Psoas muscle (tissue), 8 donors: ENCODE results near the gene KRT14. TPM values are rescaled to one million over a fixed set of nuclear protein-coding genes. Genes with fewer than 3 reads are reported as not detected.
"Not testable (repeated sequence)": the region's sequence is repeated elsewhere in the genome, so short reads cannot be mapped to it uniquely, and the experiment has no call there.

Experiments
- ATAC-seq, 4 donors: fragments of 200-7000 bp; cut with Tn5 transposase; one replicate each; pipeline ENCODE4 v1.9.1; 2020; ENCODE audit warnings: moderate library complexity in 3 of 4, mild to moderate bottlenecking in 2 of 4
- DNase-seq, 2 donors: peaks; one replicate each; pipeline ENCODE4 v3.0.0-alpha.2; 2020
- H3K27ac ChIP-seq: fragments of 200-600 bp; one replicate; pipeline ENCODE4 v1.8.0; 2022
- H3K27me3 ChIP-seq, 3 donors: fragments of 200-600 bp in 1 of 3; one replicate each; pipeline versions ENCODE4 v1.6.1 to v1.8.0; 2013 to 2022; ENCODE audit warnings: low read length in 2 of 3, mild to moderate bottlenecking in 2 of 3, moderate library complexity in 1 of 3; ENCODE audit not compliant: insufficient read depth in 3 of 3
- H3K36me3 ChIP-seq, 2 donors: fragments of 200-600 bp in 1 of 2; one replicate each; pipeline versions ENCODE4 v1.6.1 to v1.8.0; 2013 to 2022; ENCODE audit warnings: low read depth in 1 of 2, mild to moderate bottlenecking in 1 of 2, moderate library complexity in 1 of 2; ENCODE audit not compliant: insufficient read depth in 1 of 2
- H3K4me1 ChIP-seq: fragments of 200-600 bp; one replicate; pipeline ENCODE4 v1.8.0; 2022
- H3K4me3 ChIP-seq: fragments of 200-600 bp; one replicate; pipeline ENCODE4 v1.8.0; 2022; ENCODE audit warnings: mild to moderate bottlenecking
- H3K9me3 ChIP-seq: fragments of 200-600 bp; one replicate; pipeline ENCODE4 v1.8.0; 2022
- CTCF ChIP-seq: fragments of 200-600 bp; IDR thresholded peaks from one replicate; pipeline ENCODE4 v1.8.0; 2022; ENCODE audit warnings: antibody characterized with exemption
- WGBS, 3 donors: extraction: QIAGEN DNeasy Blood & Tissue Kit; methylation state at CpG; one replicate each; pipeline versions ENCODE4 v1.1.6 to v1.1.7; 2013; 5-methylcytosine and 5-hydroxymethylcytosine counted together
- intact Hi-C, 2 donors: fragments of 100-400 bp; cut with DNase I; formaldehyde crosslinking; loops; one replicate each; pipeline versions ENCODE4 v1.11.0 to v1.14.2; 2022
- polyA plus RNA-seq, 3 donors: library from polyadenylated mRNA; stranded (reverse); fragments of 200-250 nt; gene quantifications; one replicate each; pipeline ENCODE4 v1.2.3, GENCODE V29; 2013
- total RNA-seq, 4 donors: library from RNA; stranded (reverse); fragmentation: NEBNext Ultra II Directional in 2 of 4; extraction: Animal tissue kit (Norgen Biotek cat#: 25700) in 2 of 4; gene quantifications; one replicate each; pipeline versions ENCODE4 v1.2.1 to v1.2.4, GENCODE V29; 2021 to 2023
- donor health status: healthy with polysubstance abuse.
- donor health status: DM: no; HTN: no; CAD: no; lungs with moderate emphysema.
- donor health status: Bipolar disorder and iron deficiency.
- donor health status: healthy.
- donor health status: DM: yes; HTN: yes; CAD: no.
- donor health status: DM: no; HTN: no; CAD: no.
- donor health status: DM: no; HTN: no; CAD: no.
- donor health status: DM: yes; HTN: yes; CAD: no.

Gene KRT14
- total and polyA plus RNA-seq, 7 donors = 0.03 to 0.54 (median 0.17) TPM; not detected in 2

GRCh38 chr17:41578971-41579370 lies 7.7 kb downstream of the KRT14 start:
- H3K27me3 ChIP-seq = peaks cover 0 to 21% (median 0%) of the 10 kb centered on the region in 3 donors
- H3K4me1 ChIP-seq = no peaks in the 10 kb centered on the region
- no peak overlapping the region for H3K4me3 ChIP-seq
- intact Hi-C loops = no loop called here
- DNase-seq = no peak
- no peaks in the 10 kb centered on the region for H3K36me3 ChIP-seq
- TF ChIP-seq CTCF = no peak
- no peaks in the 10 kb centered on the region for H3K9me3 ChIP-seq
- no peak for ATAC-seq
- H3K27ac ChIP-seq = no peak overlapping the region
- WGBS, 3 donors = 62 to 68% (median 66%) methylated on average over 5 of the region's 5 CpGs

GRCh38 chr17:41578538-41578937 lies 8.2 kb downstream of the KRT14 start:
- ATAC-seq (no peak), DNase-seq (no peak)
- H3K4me1 ChIP-seq = no peaks in the 10 kb centered on the region
- TF ChIP-seq CTCF = no peak
- H3K9me3 ChIP-seq = no peaks in the 10 kb centered on the region
- no peak overlapping the region for H3K27ac ChIP-seq
- 91 to 94% (median 93%) methylated on average over 1 of the region's 1 CpG for WGBS, 3 donors
- H3K27me3 ChIP-seq = peaks cover 0 to 21% (median 0%) of the 10 kb centered on the region in 3 donors
- intact Hi-C loops = no loop called here
- H3K4me3 ChIP-seq = no peak overlapping the region
- H3K36me3 ChIP-seq = no peaks in the 10 kb centered on the region

GRCh38 chr17:41576740-41577139 lies 10.0 kb downstream of the KRT14 start:
- peaks cover 0 to 32% (median 0%) of the 10 kb centered on the region in 3 donors for H3K27me3 ChIP-seq
- 84 to 86% (median 85%) methylated on average over 4 of the region's 4 CpGs for WGBS, 3 donors
- intact Hi-C loops = not testable (repeated sequence)

GRCh38 chr17:41575336-41575735 lies 11.4 kb downstream of the KRT14 start:
- Histone ChIP-seq H3K27me3 (peaks cover 0 to 29% (median 0%) of the 10 kb centered on the region in 3 donors), H3K27ac (no peak overlapping the region), H3K4me1 (no peaks in the 10 kb centered on the region), H3K9me3 (no peaks in the 10 kb centered on the region), H3K4me3 (no peak overlapping the region), H3K36me3 (no peaks in the 10 kb centered on the region)
- no peak for TF ChIP-seq CTCF
- 40 to 54% (median 42%) methylated on average over 3 of the region's 3 CpGs for WGBS, 3 donors
- ATAC-seq = no peak
- intact Hi-C loops = no loop called here
- no peak for DNase-seq

More at GRCh38 chr17:41576740-41577139, 10.0 kb downstream of the KRT14 start:
- not testable (repeated sequence) for H3K36me3 ChIP-seq, H3K9me3 ChIP-seq, DNase-seq, H3K4me1 ChIP-seq, H3K27ac ChIP-seq, ATAC-seq, H3K4me3 ChIP-seq

- ATAC-seq = no peak
- WGBS, 3 donors = 41 to 43% (median 42%) methylated on average over 23 to 24 of the region's 24 CpGs
- Histone ChIP-seq H3K27ac (no peak within 1 kb of the TSS), H3K36me3 (no peaks in the 10 kb centered on the region), H3K4me3 (no peak within 1 kb of the TSS), H3K9me3 (no peaks in the 10 kb centered on the region), H3K27me3 (peaks cover 0 to 11% (median 0%) of the 10 kb centered on the region in 3 donors), H3K4me1 (no peaks in the 10 kb centered on the region)
- intact Hi-C loops = no loop called here
- no peak for TF ChIP-seq CTCF
- no peak for DNase-seq
Observed at GRCh38 chr17:41571561-41572434, 14.9 kb downstream of the KRT14 start, which contains the start of gene KRT9. Gene KRT9, minus strand, starts transcription at chr17:41572059. Its CDS starts 67 bp downstream, at chr17:41571992.
